HG03520 (cell line): ENCODE measurements around the gene SARDH.
"Not testable (repeated sequence)": the region's sequence is repeated elsewhere in the genome, so short reads cannot be mapped to it uniquely, and the experiment has no call there.

Source experiments
- ATAC-seq: cut with Tn5 transposase; IDR thresholded peaks from one replicate; pipeline ENCODE4 v1.9.1; 2021; ENCODE audit warnings: mild to moderate bottlenecking, moderate library complexity; ENCODE audit not compliant: unreplicated experiment

Gene SARDH

GRCh38 chr9:133759946-133760345 lies 21.8 kb upstream of the SARDH start:
- ATAC-seq: no peak

GRCh38 chr9:133759146-133759900 lies 21.2 kb upstream of the SARDH start:
- no peak for ATAC-seq

GRCh38 chr9:133758228-133758627 lies 20.1 kb upstream of the SARDH start:
- ATAC-seq: no peak

DNA sequence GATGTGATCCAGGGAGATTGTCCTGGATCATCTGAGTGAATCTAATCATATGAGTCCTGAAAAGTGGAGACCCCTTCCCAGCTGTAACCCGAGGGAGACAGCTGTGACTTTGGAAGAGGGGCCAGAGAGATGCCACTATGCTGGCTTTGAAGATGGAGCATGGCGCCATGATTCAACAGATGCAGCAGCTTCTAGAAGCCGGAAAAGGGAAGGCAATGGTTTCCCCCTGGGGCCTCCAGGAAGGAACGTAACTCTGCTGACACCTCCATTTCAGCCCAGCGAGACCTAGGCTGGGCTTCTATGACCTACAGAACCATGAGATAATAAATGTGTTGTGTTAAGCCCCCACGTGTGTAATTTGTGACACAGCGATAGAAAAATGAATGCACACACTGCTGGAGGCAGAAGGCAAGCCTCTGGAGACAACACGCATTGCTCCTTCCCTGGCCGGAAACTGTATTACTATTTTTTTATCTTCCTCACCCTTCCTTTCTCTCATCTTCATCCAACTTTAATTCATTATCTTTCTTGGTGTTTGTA lies 16.6 kb upstream of the SARDH start:
- no peak for ATAC-seq

DNA sequence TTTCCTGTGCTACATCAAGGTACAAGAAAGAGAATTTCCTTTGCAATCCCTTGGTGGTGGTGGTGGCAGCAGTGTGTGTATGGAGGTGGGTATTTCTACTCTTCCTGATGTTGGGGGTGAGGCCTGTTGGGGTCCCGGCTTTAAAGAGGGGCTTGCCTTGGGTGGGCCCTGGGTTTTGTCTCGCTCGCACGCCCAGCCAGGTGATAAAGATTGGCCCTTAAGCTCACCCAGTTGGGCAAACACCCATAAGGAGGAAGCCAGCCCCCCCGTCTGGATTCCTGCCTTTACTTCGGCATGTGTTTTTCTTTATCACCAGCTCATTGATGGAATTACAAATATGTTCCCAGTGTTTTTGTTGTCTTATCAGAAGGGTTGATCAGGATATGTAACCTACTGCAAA lies 16.0 kb upstream of the SARDH start:
- no peak for ATAC-seq

GRCh38 chr9:133752739-133753446 lies 14.7 kb upstream of the SARDH start:
- ATAC-seq: no peak

GRCh38 chr9:133750982-133751649 lies 13.0 kb upstream of the SARDH start:
- ATAC-seq: no peak

DNA sequence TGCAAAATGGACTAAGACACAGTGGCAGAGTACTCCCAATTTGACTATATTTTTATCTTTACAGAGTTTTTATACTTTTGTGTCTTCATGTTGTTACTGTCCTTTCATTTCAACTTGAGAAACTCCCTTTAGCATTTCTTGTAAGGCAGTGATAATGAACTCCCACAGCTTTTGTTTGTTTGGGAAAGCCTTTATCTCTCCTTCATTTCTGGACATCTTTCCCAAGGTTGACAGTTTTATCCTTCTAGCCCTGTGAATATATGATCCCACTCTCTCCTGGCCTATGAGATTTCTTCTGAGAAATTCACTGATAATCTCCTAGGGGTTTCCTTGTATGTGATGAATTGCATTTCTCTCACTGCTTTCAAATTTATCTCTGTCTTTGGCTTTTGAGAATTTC lies 9.2 kb upstream of the SARDH start:
- no peak for ATAC-seq

DNA sequence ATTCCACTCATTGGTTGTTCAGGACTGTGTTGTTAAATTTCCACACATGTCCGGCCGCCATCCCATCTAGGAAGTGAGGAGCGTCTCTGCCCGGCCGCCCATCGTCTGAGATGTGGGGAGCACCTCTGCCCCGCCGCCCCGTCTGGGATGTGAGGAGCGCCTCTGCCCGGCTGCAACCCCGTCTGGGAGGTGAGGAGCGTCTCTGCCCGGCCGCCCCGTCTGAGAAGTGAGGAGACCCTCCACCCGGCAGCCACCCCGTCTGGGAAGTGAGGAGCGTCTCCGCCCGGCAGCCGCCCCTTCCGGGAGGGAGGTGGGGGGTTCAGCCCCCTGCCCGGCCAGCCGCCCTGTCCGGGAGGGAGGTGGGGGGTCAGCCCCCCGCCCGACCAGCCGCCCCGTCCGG lies 6.4 kb upstream of the SARDH start:
- not testable (repeated sequence) for ATAC-seq

- ATAC-seq: no peak
These were observed 4.8 kb upstream of the SARDH start for GRCh38 chr9:133742849-133743444.

DNA sequence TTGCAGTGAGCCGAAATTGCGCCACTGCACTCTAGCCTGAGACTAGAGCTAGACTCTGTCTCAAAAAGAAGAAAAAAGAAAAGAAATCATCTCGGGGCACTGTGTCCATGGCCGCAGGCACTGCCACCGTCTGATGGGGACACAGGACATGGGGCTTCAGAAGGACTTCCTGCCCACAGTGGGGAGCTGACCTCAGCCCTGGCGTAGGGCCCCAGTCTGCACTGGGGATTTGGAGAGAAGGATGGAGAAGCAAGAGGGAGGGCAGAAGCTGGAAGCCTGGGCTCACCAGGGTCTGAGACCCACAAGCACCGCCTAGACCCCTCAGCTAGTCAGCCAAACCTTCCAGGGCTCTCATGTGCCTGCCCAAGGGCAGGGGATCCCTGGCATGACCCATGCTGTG lies 4.1 kb upstream of the SARDH start:
- no peak for ATAC-seq

- no peak for ATAC-seq
These were observed 3.6 kb upstream of the SARDH start for GRCh38 chr9:133741716-133742115.

GRCh38 chr9:133740911-133741310 lies 2.8 kb upstream of the SARDH start:
- no peak for ATAC-seq

GRCh38 chr9:133739408-133740280 lies 1.5 kb upstream of the SARDH start:
- no peak for ATAC-seq

GRCh38 chr9:133738640-133739225 lies 581 bp upstream of the SARDH start:
- no peak for ATAC-seq

DNA sequence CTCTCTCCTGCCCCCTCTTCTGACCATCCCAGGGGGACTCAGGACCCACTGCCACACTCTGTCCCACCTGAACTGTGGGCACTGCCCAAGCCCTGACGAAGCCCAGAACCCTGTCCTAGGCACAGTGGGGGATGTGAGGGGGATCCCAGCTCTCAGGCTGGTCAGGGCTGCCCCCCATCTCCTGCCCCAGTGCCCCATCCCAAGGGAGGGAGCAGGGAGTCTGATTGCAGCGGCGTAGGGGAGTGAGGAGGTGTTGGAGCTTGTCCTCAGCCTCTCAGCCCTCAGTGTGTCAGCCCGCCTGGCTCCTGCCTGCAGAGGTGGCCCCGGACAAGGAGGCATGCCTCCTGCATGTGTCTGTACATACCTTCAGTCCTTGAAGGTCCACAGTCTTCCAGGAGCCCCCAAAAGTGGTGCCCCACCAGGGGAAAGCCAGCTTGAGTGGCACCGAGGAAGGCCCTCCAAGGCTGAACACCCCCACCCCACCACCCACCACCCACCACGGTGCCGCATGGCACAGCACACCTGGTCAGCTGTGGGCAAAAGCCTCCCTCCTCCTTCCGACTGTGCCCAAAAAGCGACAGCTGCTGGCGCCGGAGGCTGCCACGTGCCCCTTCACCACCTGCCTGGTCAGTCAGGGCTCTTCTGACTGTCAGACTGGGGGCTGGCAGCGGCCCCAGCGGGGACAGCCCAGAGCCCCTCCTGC lies 930 bp downstream of the SARDH start:
- ATAC-seq: no peak

- no peak for ATAC-seq
These were observed 2.2 kb downstream of the SARDH start for GRCh38 chr9:133735931-133736330.

- ATAC-seq: no peak
These were observed 2.8 kb downstream of the SARDH start for GRCh38 chr9:133735415-133735775.

DNA sequence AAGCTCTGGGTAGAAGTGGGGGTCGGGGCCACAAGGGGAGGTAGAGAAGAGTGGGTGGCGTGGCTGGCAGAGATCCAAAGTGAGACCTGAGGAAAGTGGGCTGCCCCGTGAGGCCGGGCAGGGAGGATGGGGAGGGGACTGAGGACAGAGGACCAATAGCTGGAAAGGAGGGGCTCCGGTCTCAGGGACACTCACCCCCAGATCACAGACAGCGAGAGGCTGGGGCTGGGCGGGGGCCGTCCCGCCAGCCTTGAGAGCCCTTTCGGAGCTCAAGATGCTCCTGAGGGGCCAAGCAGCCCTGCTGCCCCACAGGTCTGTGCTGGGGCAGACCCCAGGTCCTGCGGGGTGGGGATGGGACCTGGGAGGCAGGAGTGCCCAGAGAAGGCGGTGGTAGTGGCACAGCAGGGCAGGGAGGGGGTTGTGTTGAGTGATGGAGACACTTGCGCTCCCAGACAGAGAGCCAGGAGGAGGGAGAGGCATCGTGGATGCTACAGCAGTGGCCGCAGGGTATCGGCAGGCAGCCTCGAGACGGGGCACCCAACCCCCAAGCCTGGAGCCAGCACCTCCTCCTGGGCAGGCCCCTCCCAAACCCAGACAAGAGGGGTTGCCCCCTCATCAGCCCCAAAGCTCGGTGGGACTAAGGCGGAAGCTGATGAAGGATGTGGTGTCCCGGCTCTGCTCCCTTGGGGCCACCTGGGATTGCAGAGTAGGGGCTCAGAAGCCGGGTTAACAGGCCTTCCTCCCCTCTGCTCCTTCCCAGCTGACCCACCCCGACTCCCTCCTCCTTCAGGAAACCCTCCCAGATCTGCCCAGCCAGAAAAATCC lies 3.4 kb downstream of the SARDH start:
- no peak for ATAC-seq
